ENCODE data around the gene OR5T2. TPM values are rescaled to one million over a fixed set of nuclear protein-coding genes. Genes with fewer than 3 reads are reported as not detected.
A peak's percentile ranks its signal among the peaks of the same experiment; 100 is the strongest.

OR5T2 gene
- total and polyA plus RNA-seq, 2 of the 4 experiments (the other 2 are of a cell fraction), result not detected

DNA sequence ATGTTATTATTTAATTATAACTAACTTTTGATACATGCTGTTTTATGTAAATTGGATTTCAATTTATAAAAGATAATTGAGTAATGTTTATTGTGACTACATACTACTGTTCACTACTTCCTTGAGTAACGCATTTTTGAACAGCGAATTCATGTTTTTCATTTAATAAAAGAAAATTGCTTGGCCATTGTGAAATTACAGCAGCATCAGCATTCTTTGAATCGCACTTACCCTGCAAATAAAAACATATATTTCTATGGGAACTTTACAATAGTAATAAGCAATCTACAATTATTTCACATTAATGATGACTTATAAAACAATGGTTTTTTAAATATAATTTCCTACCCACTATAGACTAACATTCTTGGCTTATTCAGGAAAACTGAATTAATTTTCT lies 37.4 kb downstream of the OR5T2 start:
- H3K18ac ChIP-seq (ENCODE audit: low read depth, low read length), result no peak overlapping the region
- TF ChIP-seq MAFK (IDR thresholded peaks at IDR 0.05; ENCODE audit: low read depth, low read length), result peak; percentile 27; the same call in 1 of the 2 replicates
- TF ChIP-seq USF2 (IDR thresholded peaks at IDR 0.05; ENCODE audit: low read depth, low read length), result no peak

More for the DNA sequence above, 37.4 kb downstream of the OR5T2 start:
- Histone ChIP-seq H3K14ac (replicated peaks; ENCODE audit: low read depth, low read length) (no peak overlapping the region), H3K23ac (ENCODE audit: low read depth, low read length) (no peak overlapping the region), H2BK15ac (ENCODE audit: low read depth, low read length) (no peak overlapping the region), H3K79me1 (ENCODE audit: low read depth in 1 of 2, low read length in 2 of 2) (no peaks in the 10 kb centered on the region), H3K36me3 (ENCODE audit: control insufficient read depth, insufficient read depth, low read length) (no peaks in the 10 kb centered on the region), H3K4me3 (ENCODE audit: insufficient read depth, low read depth, low read length) (no peak overlapping the region), H3K4ac (ENCODE audit: low read depth, low read length) (no peak overlapping the region), H4K5ac (ENCODE audit: low read depth, low read length) (no peak overlapping the region), H4K8ac (ENCODE audit: low read depth in 2 of 2, low read length in 2 of 2) (no peak overlapping the region), H3K9me3 (ENCODE audit: control insufficient read depth, insufficient read depth, low read length) (no peaks in the 10 kb centered on the region), H2BK5ac (ENCODE audit: low read depth, low read length, poor library complexity, severe bottlenecking) (no peak overlapping the region), H2AFZ (replicated peaks; ENCODE audit: low read length, poor library complexity) (no peak overlapping the region), H2BK20ac (ENCODE audit: low read depth, low read length) (no peak overlapping the region), H2BK120ac (ENCODE audit: low read depth, low read length) (no peak overlapping the region), H4K91ac (ENCODE audit: insufficient read depth, low read depth, low read length) (no peak overlapping the region), H3K9me1 (ENCODE audit: insufficient read depth, low read length) (no peaks in the 10 kb centered on the region), H3K27ac (ENCODE audit: insufficient read depth, low read length) (no peak overlapping the region), H4K20me1 (ENCODE audit: insufficient read depth, low read length) (no peaks in the 10 kb centered on the region), H3K56ac (ENCODE audit: extremely low read depth, insufficient read depth, low read length) (no peak overlapping the region), H3K4me2 (ENCODE audit: low read depth, low read length) (no peak overlapping the region), H3K4me1 (ENCODE audit: control insufficient read depth, insufficient read depth, low read length) (no peaks in the 10 kb centered on the region), H2AK9ac (replicated peaks; ENCODE audit: low read depth, low read length, poor library complexity) (no peak overlapping the region), H3K9ac (ENCODE audit: low read depth, low read length) (no peak overlapping the region), H2AK5ac (ENCODE audit: low read depth, low read length) (no peak overlapping the region), H3K27me3 (ENCODE audit: control insufficient read depth, insufficient read depth, low read length) (no peaks in the 10 kb centered on the region)
- intact Hi-C loops (cut with micrococcal nuclease) (no loop called here), dilution Hi-C loops (cut with HindIII; ENCODE audit: low sequenced_read_pairs, unreplicated experiment) (no loop called here), in situ Hi-C loops (cut with MboI; ENCODE audit: low sequenced_read_pairs) (no loop called here)
- WGBS, 2 experiments (ENCODE audit: extremely low coverage in 2 of 2, insufficient read length in 1 of 2), result no CpG with 5 or more reads among the region's 3 CpGs
- CTCF ChIA-PET, result no interaction called here
- ATAC-seq (ENCODE audit: low read depth) (no peak), DNase-seq (no peak)
- no TSS peak for BruUV-seq (replicated peaks)
- POLR2A ChIA-PET (ENCODE audit: unreplicated experiment), result no interaction called here

Data from IMR-90 (cell line).